GM18951 (cell line): ENCODE measurements around the gene LTA4H.

Source experiments
- POLR2A ChIP-seq: IDR thresholded peaks from 4 replicates; pipeline ENCODE4 v1.6.1; 2011; ENCODE audit warnings: mild to moderate bottlenecking; ENCODE audit not compliant: insufficient read length, insufficient read depth; ENCODE audit errors: extremely low read depth
- in situ Hi-C: fragments of 300-500 bp; cut with MboI; formaldehyde crosslinking; loops from one replicate; pipeline ENCODE4 v1.12.0; 2022; ENCODE audit warnings: low sequenced_read_pairs, mixed read lengths, inconsistent platforms; ENCODE audit not compliant: unreplicated experiment

LTA4H gene

GRCh38 chr12:96064966-96065365 is 29.6 kb upstream of the LTA4H start:
- TF ChIP-seq POLR2A, result no peak
- in situ Hi-C loops, result loop anchor here (10.0 to 25.0 kb wide), 2 partner anchors 150 to 322 kb away; no protein-coding TSS in a partner anchor

- no peak for TF ChIP-seq POLR2A
- in situ Hi-C loops, result loop anchor here (10.0 to 25.0 kb wide), 2 partner anchors 151 to 323 kb away; no protein-coding TSS in a partner anchor
Measured at GRCh38 chr12:96064271-96064670, 28.9 kb upstream of the LTA4H start.

- in situ Hi-C loops, result loop anchor here (10.0 to 25.0 kb wide), 2 partner anchors 152 to 324 kb away; no protein-coding TSS in a partner anchor
- no peak for TF ChIP-seq POLR2A
Measured at GRCh38 chr12:96063046-96063445, 27.7 kb upstream of the LTA4H start.

- no peak for TF ChIP-seq POLR2A
- in situ Hi-C loops, result loop anchor here (10.0 to 25.0 kb wide), 2 partner anchors 153 to 325 kb away; no protein-coding TSS in a partner anchor
Measured at GRCh38 chr12:96061864-96062453, 26.6 kb upstream of the LTA4H start.

GRCh38 chr12:96061323-96061722 is 25.9 kb upstream of the LTA4H start:
- in situ Hi-C loops, result loop anchor here (10.0 to 25.0 kb wide), 2 partner anchors 153 to 326 kb away; no protein-coding TSS in a partner anchor
- no peak for TF ChIP-seq POLR2A

- TF ChIP-seq POLR2A, result no peak
- in situ Hi-C loops, result loop anchor here (10.0 to 25.0 kb wide), 2 partner anchors 155 to 327 kb away; no protein-coding TSS in a partner anchor
Measured at GRCh38 chr12:96060041-96060440, 24.7 kb upstream of the LTA4H start.

GRCh38 chr12:96057986-96058553 is 22.7 kb upstream of the LTA4H start:
- TF ChIP-seq POLR2A, result no peak
- in situ Hi-C loops, result loop anchor here (10.0 to 25.0 kb wide), 2 partner anchors 329 to 457 kb away; no protein-coding TSS in a partner anchor

- no peak for TF ChIP-seq POLR2A
- in situ Hi-C loops, result loop anchor here (10.0 to 25.0 kb wide), 2 partner anchors 330 to 458 kb away; no protein-coding TSS in a partner anchor
Measured at GRCh38 chr12:96056646-96057455, 21.5 kb upstream of the LTA4H start.

- TF ChIP-seq POLR2A, result no peak
- in situ Hi-C loops, result loop anchor here (10.0 to 25.0 kb wide), 2 partner anchors 333 to 461 kb away; no protein-coding TSS in a partner anchor
Measured at GRCh38 chr12:96054244-96054610, 18.8 kb upstream of the LTA4H start.

GRCh38 chr12:96053476-96054243 is 18.3 kb upstream of the LTA4H start:
- TF ChIP-seq POLR2A, result no peak
- in situ Hi-C loops, result loop anchor here (10.0 to 25.0 kb wide), 2 partner anchors 334 to 461 kb away; no protein-coding TSS in a partner anchor

- in situ Hi-C loops, result loop anchor here (10.0 to 25.0 kb wide), 2 partner anchors 335 to 463 kb away; no protein-coding TSS in a partner anchor
- TF ChIP-seq POLR2A, result no peak
Measured at GRCh38 chr12:96051756-96052485, 16.5 kb upstream of the LTA4H start.

GRCh38 chr12:96050139-96050538 is 14.8 kb upstream of the LTA4H start:
- in situ Hi-C loops, result loop anchor here (10.0 to 25.0 kb wide), 2 partner anchors 337 to 465 kb away; no protein-coding TSS in a partner anchor
- no peak for TF ChIP-seq POLR2A
